HG03571 (cell line): ENCODE measurements around the gene DOCK4.

ENCODE experiments used
- ATAC-seq: cut with Tn5 transposase; IDR thresholded peaks from one replicate; pipeline ENCODE4 v1.9.1; 2021; ENCODE audit not compliant: unreplicated experiment

The DOCK4 gene

GRCh38 chr7:111982804-111983203 is 223.4 kb downstream of the DOCK4 start:
- no peak for ATAC-seq

GRCh38 chr7:111982133-111982532 is 224.1 kb downstream of the DOCK4 start:
- ATAC-seq = no peak

- no peak for ATAC-seq
Measured at GRCh38 chr7:111980725-111981124, 225.5 kb downstream of the DOCK4 start.

- ATAC-seq = no peak
Measured at GRCh38 chr7:111975346-111975745, 230.9 kb downstream of the DOCK4 start.

- ATAC-seq = no peak
Measured at GRCh38 chr7:111960984-111961383, 245.2 kb downstream of the DOCK4 start.

GRCh38 chr7:111958896-111959295 is 247.3 kb downstream of the DOCK4 start:
- ATAC-seq = no peak

GRCh38 chr7:111958431-111958830 is 247.8 kb downstream of the DOCK4 start:
- no peak for ATAC-seq

GRCh38 chr7:111955616-111956015 is 250.6 kb downstream of the DOCK4 start:
- no peak for ATAC-seq

- no peak for ATAC-seq
Measured at GRCh38 chr7:111954474-111955381, 251.5 kb downstream of the DOCK4 start.

GRCh38 chr7:111954056-111954455 is 252.1 kb downstream of the DOCK4 start:
- ATAC-seq = no peak

GRCh38 chr7:111953611-111954010 is 252.6 kb downstream of the DOCK4 start:
- no peak for ATAC-seq

GRCh38 chr7:111952783-111953182 is 253.4 kb downstream of the DOCK4 start:
- ATAC-seq = no peak

- ATAC-seq = no peak
Measured at GRCh38 chr7:111951052-111951451, 255.1 kb downstream of the DOCK4 start.

- ATAC-seq = no peak
Measured at GRCh38 chr7:111942450-111943081, 263.6 kb downstream of the DOCK4 start.

- no peak for ATAC-seq
Measured at GRCh38 chr7:111937163-111937562, 269.0 kb downstream of the DOCK4 start.

GRCh38 chr7:111933609-111934008 is 272.6 kb downstream of the DOCK4 start:
- no peak for ATAC-seq

- no peak for ATAC-seq
Measured at GRCh38 chr7:111931958-111932357, 274.2 kb downstream of the DOCK4 start.

- no peak for ATAC-seq
Measured at GRCh38 chr7:111931016-111931517, 275.1 kb downstream of the DOCK4 start.

- no peak for ATAC-seq
Measured at GRCh38 chr7:111929264-111929663, 276.9 kb downstream of the DOCK4 start.

GRCh38 chr7:111927353-111928019 is 278.7 kb downstream of the DOCK4 start:
- ATAC-seq = no peak

- ATAC-seq = no peak
Measured at GRCh38 chr7:111920329-111920728, 285.9 kb downstream of the DOCK4 start.
